ENCODE measurements around the gene ACCSL. TPM values are rescaled to one million over a fixed set of nuclear protein-coding genes. Genes with fewer than 3 reads are reported as not detected.

The ACCSL gene
- total RNA-seq, 1 donor from 2014 or later: not detected

GRCh38 chr11:44057340-44057739, 9.6 kb downstream of the ACCSL start:
- Mint-ChIP-seq H3K4me1 (ENCODE audit: unreplicated experiment) (no peaks in the 10 kb centered on the region), H3K9me3 (no peaks in the 10 kb centered on the region), H3K4me3 (no peak overlapping the region), H3K27ac (no peak overlapping the region), H3K36me3 (no peaks in the 10 kb centered on the region), H3K27me3 (peaks cover 16% of the 10 kb centered on the region)
- DNase-seq (ENCODE audit: extremely low spot score, unreplicated experiment): no peak
- TF ChIP-seq, protein P1, sequence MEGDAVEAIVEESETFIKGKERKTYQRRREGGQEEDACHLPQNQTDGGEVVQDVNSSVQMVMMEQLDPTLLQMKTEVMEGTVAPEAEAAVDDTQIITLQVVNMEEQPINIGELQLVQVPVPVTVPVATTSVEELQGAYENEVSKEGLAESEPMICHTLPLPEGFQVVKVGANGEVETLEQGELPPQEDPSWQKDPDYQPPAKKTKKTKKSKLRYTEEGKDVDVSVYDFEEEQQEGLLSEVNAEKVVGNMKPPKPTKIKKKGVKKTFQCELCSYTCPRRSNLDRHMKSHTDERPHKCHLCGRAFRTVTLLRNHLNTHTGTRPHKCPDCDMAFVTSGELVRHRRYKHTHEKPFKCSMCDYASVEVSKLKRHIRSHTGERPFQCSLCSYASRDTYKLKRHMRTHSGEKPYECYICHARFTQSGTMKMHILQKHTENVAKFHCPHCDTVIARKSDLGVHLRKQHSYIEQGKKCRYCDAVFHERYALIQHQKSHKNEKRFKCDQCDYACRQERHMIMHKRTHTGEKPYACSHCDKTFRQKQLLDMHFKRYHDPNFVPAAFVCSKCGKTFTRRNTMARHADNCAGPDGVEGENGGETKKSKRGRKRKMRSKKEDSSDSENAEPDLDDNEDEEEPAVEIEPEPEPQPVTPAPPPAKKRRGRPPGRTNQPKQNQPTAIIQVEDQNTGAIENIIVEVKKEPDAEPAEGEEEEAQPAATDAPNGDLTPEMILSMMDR (conservative IDR thresholded peaks at IDR 0.05): no peak

DNA sequence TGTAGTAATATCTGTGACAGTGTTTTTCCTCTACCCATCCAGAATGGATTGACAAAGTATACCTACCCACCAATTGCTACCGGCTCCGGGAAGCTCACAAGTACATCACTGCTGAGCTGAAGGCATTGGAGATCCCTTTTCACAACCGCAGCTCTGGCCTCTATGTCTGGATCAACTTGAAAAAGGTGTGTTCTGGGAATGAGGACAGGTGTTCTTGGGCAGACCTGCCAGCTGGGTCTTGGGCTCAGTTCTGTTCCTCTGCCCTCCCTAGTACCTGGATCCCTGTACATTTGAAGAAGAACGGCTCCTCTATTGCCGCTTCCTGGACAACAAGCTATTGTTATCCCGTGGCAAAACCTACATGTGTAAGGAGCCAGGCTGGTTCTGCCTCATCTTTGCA, 10.5 kb downstream of the ACCSL start:
- H3K36me3 Mint-ChIP-seq: no peaks in the 10 kb centered on the region
- TF ChIP-seq, protein P1 (conservative IDR thresholded peaks at IDR 0.05): no peak
- H3K27me3 Mint-ChIP-seq: peaks cover 19% of the 10 kb centered on the region
- H3K4me3 Mint-ChIP-seq: no peak overlapping the region
- no peaks in the 10 kb centered on the region for H3K9me3 Mint-ChIP-seq
- H3K4me1 Mint-ChIP-seq (ENCODE audit: unreplicated experiment): no peaks in the 10 kb centered on the region
- no peak for DNase-seq (ENCODE audit: extremely low spot score, unreplicated experiment)
- no peak overlapping the region for H3K27ac Mint-ChIP-seq

GRCh38 chr11:44065161-44065661, 17.4 kb downstream of the ACCSL start:
- Mint-ChIP-seq H3K36me3 (peaks cover 5% of the 10 kb centered on the region), H3K4me1 (ENCODE audit: unreplicated experiment) (peaks cover 3% of the 10 kb centered on the region), H3K27me3 (peaks cover 8% of the 10 kb centered on the region), H3K4me3 (peak overlapping the region; percentile 93), H3K27ac (peak overlapping the region; percentile 90), H3K9me3 (no peaks in the 10 kb centered on the region)
- TF ChIP-seq, protein P1 (conservative IDR thresholded peaks at IDR 0.05): no peak
- no peak for DNase-seq (ENCODE audit: extremely low spot score, unreplicated experiment)

- H3K27me3 Mint-ChIP-seq: peaks cover 8% of the 10 kb centered on the region
- H3K36me3 Mint-ChIP-seq: peaks cover 9% of the 10 kb centered on the region
- peak; percentile 91 for DNase-seq (ENCODE audit: extremely low spot score, unreplicated experiment)
- H3K4me1 Mint-ChIP-seq (ENCODE audit: unreplicated experiment): peaks cover 3% of the 10 kb centered on the region
- H3K27ac Mint-ChIP-seq: peak within 1 kb of the TSS; percentile 90
- H3K9me3 Mint-ChIP-seq: no peaks in the 10 kb centered on the region
- peak within 1 kb of the TSS; percentile 93 for H3K4me3 Mint-ChIP-seq
- TF ChIP-seq, protein P1 (conservative IDR thresholded peaks at IDR 0.05): peak; percentile 83
These were observed 18.3 kb downstream of the ACCSL start, which contains the start of gene ACCS for GRCh38 chr11:44065841-44066731. Gene ACCS (plus strand): TSS chr11:44066270. CDS start chr11:44067628, 1,358 bp downstream.

DNA sequence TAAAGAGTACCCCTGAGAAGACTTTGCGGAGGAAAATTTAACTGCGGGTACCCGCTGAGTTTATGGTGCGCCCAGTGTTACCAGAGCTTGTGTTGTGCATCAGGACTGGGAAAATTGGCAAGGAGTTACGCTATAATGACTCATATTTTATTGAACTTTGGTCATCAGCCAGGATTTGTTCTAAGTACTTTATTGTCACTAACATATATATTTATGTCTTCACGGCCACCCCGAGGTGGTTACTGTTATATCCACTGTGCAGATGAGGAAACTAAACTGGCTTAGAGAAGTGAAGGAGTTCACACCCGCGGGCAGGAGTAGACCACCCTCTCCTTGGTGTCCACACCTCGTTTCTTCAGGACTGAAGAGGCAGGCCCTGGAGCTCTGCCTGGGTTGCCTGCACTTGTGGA, 19.0 kb downstream of the ACCSL start:
- Mint-ChIP-seq H3K27me3 (peaks cover 6% of the 10 kb centered on the region), H3K36me3 (peaks cover 9% of the 10 kb centered on the region), H3K4me3 (peak overlapping the region; percentile 93), H3K27ac (peak overlapping the region; percentile 90), H3K9me3 (no peaks in the 10 kb centered on the region), H3K4me1 (ENCODE audit: unreplicated experiment) (peaks cover 3% of the 10 kb centered on the region)
- TF ChIP-seq, protein P1 (conservative IDR thresholded peaks at IDR 0.05): no peak
- DNase-seq (ENCODE audit: extremely low spot score, unreplicated experiment): no peak
